Fibroblast of peridontal ligament (primary cell): ENCODE measurements around the gene GOLGA6L10.
"Not testable (repeated sequence)": the region's sequence is repeated elsewhere in the genome, so short reads cannot be mapped to it uniquely, and the experiment has no call there.

Experiments used
- DNase-seq: peaks from one replicate; pipeline ENCODE4 v3.0.0-alpha.2; 2010; ENCODE audit errors: extremely low read depth

GOLGA6L10 gene

GRCh38 chr15:82343851-82344250, 5.4 kb downstream of the GOLGA6L10 start:
- DNase-seq, result not testable (repeated sequence)

GRCh38 chr15:82342632-82343374, 6.5 kb downstream of the GOLGA6L10 start:
- not testable (repeated sequence) for DNase-seq

- DNase-seq, result not testable (repeated sequence)
Observed at GRCh38 chr15:82338573-82338972, 10.7 kb downstream of the GOLGA6L10 start.

- not testable (repeated sequence) for DNase-seq
Observed at GRCh38 chr15:82338053-82338452, 11.2 kb downstream of the GOLGA6L10 start.

- not testable (repeated sequence) for DNase-seq
Observed at GRCh38 chr15:82337051-82337450, 12.2 kb downstream of the GOLGA6L10 start.

- DNase-seq, result not testable (repeated sequence)
Observed at GRCh38 chr15:82336180-82336647, 13.1 kb downstream of the GOLGA6L10 start.

- not testable (repeated sequence) for DNase-seq
Observed at GRCh38 chr15:82335006-82335405, 14.3 kb downstream of the GOLGA6L10 start.

- not testable (repeated sequence) for DNase-seq
Observed at GRCh38 chr15:82334554-82334932, 14.7 kb downstream of the GOLGA6L10 start.

- DNase-seq, result not testable (repeated sequence)
Observed at GRCh38 chr15:82333603-82334553, 15.4 kb downstream of the GOLGA6L10 start.

GRCh38 chr15:82332711-82333602, 16.3 kb downstream of the GOLGA6L10 start:
- DNase-seq, result not testable (repeated sequence)

- DNase-seq, result not testable (repeated sequence)
Observed at GRCh38 chr15:82331576-82332304, 17.5 kb downstream of the GOLGA6L10 start.

GRCh38 chr15:82330921-82331320, 18.4 kb downstream of the GOLGA6L10 start:
- not testable (repeated sequence) for DNase-seq

- DNase-seq, result not testable (repeated sequence)
Observed at GRCh38 chr15:82329039-82329438, 20.2 kb downstream of the GOLGA6L10 start.

- not testable (repeated sequence) for DNase-seq
Observed at GRCh38 chr15:82327372-82327771, 21.9 kb downstream of the GOLGA6L10 start.

GRCh38 chr15:82326896-82327295, 22.4 kb downstream of the GOLGA6L10 start:
- DNase-seq, result not testable (repeated sequence)

- not testable (repeated sequence) for DNase-seq
Observed at GRCh38 chr15:82325646-82326045, 23.6 kb downstream of the GOLGA6L10 start.

- not testable (repeated sequence) for DNase-seq
Observed at GRCh38 chr15:82324831-82325230, 24.4 kb downstream of the GOLGA6L10 start.

GRCh38 chr15:82322488-82322887, 26.8 kb downstream of the GOLGA6L10 start:
- not testable (repeated sequence) for DNase-seq

GRCh38 chr15:82320861-82321260, 28.4 kb downstream of the GOLGA6L10 start:
- not testable (repeated sequence) for DNase-seq

GRCh38 chr15:82319522-82320278, 29.6 kb downstream of the GOLGA6L10 start:
- DNase-seq, result not testable (repeated sequence)
